PC-3 (cell line): ENCODE measurements around the gene USF2. TPM values are rescaled to one million over a fixed set of nuclear protein-coding genes. Genes with fewer than 3 reads are reported as not detected.

Source experiments
- ATAC-seq: fragments of 200-7000 bp; cut with Tn5 transposase; 2 replicates; pipeline ENCODE4 v1.9.1; 2020; ENCODE audit warnings: mild to moderate bottlenecking, moderate library complexity
- BruUV-seq: library from RNA; stranded (reverse); fragments of 400-500 nt; replicated peaks from 2 replicates; lab custom pipeline; 2021; lab: Mats Ljungman, UMichigan
- CTCF ChIA-PET: fragments of 300-600 bp; sonication (Branson Sonifier 250); formaldehyde crosslinking; loops from one replicate; lab custom pipeline; 2022; ENCODE audit warnings: antibody characterized with exemption; lab: Charles Lee
- POLR2A ChIA-PET: fragments of 300-600 bp; sonication (Branson Sonifier 250); formaldehyde crosslinking; loops from one replicate; lab custom pipeline; 2022; ENCODE audit warnings: antibody characterized with exemption; ENCODE audit not compliant: unreplicated experiment; lab: Charles Lee
- DNase-seq: peaks from one replicate; pipeline ENCODE4 v3.0.0-alpha.2; 2015
- H2AFZ ChIP-seq: fragments of 300-600 bp; sonication (generic); 2 replicates; pipeline ENCODE4 v1.6.0; 2016; ENCODE audit warnings: antibody characterized with exemption, low read length
- H3F3A ChIP-seq: fragments of 300-600 bp; sonication (generic); one replicate; pipeline ENCODE4 v1.6.0; 2017; ENCODE audit warnings: antibody characterized with exemption, low read length, control low read depth, mild to moderate bottlenecking; ENCODE audit not compliant: unreplicated experiment
- H3K27ac ChIP-seq: fragments of 300-600 bp; sonication (generic); 2 replicates; pipeline ENCODE4 v1.5.1; 2016; ENCODE audit warnings: mild to moderate bottlenecking, low read length
- H3K27me3 ChIP-seq: fragments of 300-600 bp; sonication (generic); 2 replicates; pipeline ENCODE4 v1.6.1; 2016; ENCODE audit warnings: low read length, mixed read lengths
- H3K36me3 ChIP-seq: fragments of 300-600 bp; sonication (generic); 2 replicates; pipeline ENCODE4 v1.6.1; 2016; ENCODE audit warnings: low read depth, mixed run types, low read length, mixed read lengths
- H3K4me1 ChIP-seq: fragments of 300-600 bp; sonication (generic); 2 replicates; pipeline ENCODE4 v1.5.1; 2016; ENCODE audit warnings: low read length; ENCODE audit not compliant: insufficient read depth
- H3K4me2 ChIP-seq: fragments of 300-600 bp; sonication (generic); 2 replicates; pipeline ENCODE4 v1.6.0; 2016; ENCODE audit warnings: low read length
- H3K4me3 ChIP-seq: fragments of 300-600 bp; sonication (generic); 2 replicates; pipeline ENCODE4 v1.5.1; 2016; ENCODE audit warnings: mild to moderate bottlenecking, low read length, mixed read lengths
- H3K79me2 ChIP-seq: fragments of 300-600 bp; sonication (generic); 2 replicates; pipeline ENCODE4 v1.6.1; 2017; ENCODE audit warnings: low read length, mixed read lengths
- H3K9ac ChIP-seq: fragments of 300-600 bp; sonication (generic); 2 replicates; pipeline ENCODE4 v1.6.0; 2016; ENCODE audit warnings: mild to moderate bottlenecking, low read length
- H3K9me2 ChIP-seq: fragments of 300-600 bp; sonication (generic); replicated peaks from 2 replicates; pipeline ENCODE4 v1.6.1; 2016; ENCODE audit warnings: mixed run types, low read length, mixed read lengths
- H3K9me3 ChIP-seq: fragments of 300-600 bp; sonication (generic); 2 replicates; pipeline ENCODE4 v1.6.1; 2016; ENCODE audit warnings: low read length, mixed read lengths
- H4K20me1 ChIP-seq: fragments of 300-600 bp; sonication (generic); 2 replicates; pipeline ENCODE4 v1.6.1; 2016; ENCODE audit warnings: low read length, mixed read lengths
- CTCF ChIP-seq: fragments of 300-600 bp; sonication (generic); conservative IDR thresholded peaks from 2 replicates; pipeline ENCODE4 v1.5.1; 2017; ENCODE audit warnings: antibody characterized with exemption, low read depth, mild to moderate bottlenecking, low read length
- EZH2 ChIP-seq: fragments of 300-600 bp; sonication (generic); IDR thresholded peaks from one replicate; pipeline ENCODE4 v1.6.1; 2017; ENCODE audit warnings: antibody characterized with exemption, mild to moderate bottlenecking, low read length; ENCODE audit not compliant: unreplicated experiment
- EZH2phosphoT487 ChIP-seq: fragments of 300-600 bp; sonication (generic); IDR thresholded peaks from 2 replicates; pipeline ENCODE4 v1.6.1; 2018; ENCODE audit warnings: mild to moderate bottlenecking, antibody characterized with exemption, low read length, borderline replicate concordance
- intact Hi-C: fragments of 100-400 bp; cut with micrococcal nuclease; formaldehyde crosslinking; loops from 2 replicates; pipeline ENCODE4 v1.9.0; 2023
- total RNA-seq: library from RNA; depleted of rRNA; stranded (reverse); fragments of >200 nt; gene quantifications from 2 replicates; pipeline ENCODE4 v1.2.3, GENCODE V29; 2014

USF2 gene
- total RNA-seq, 1 experiment from 2014 or later = 102 TPM

GRCh38 chr19:35287713-35288112 is 19.0 kb downstream of the USF2 start:
- H4K20me1 ChIP-seq = no peaks in the 10 kb centered on the region
- no peak overlapping the region for H3K4me3 ChIP-seq
- no peaks in the 10 kb centered on the region for H3K9me2 ChIP-seq
- no peaks in the 10 kb centered on the region for H3K79me2 ChIP-seq
- no peaks in the 10 kb centered on the region for H3K9me3 ChIP-seq
- CTCF ChIA-PET = no interaction called here
- no peak overlapping the region for H3K9ac ChIP-seq
- H3K4me1 ChIP-seq = peaks cover 7% of the 10 kb centered on the region; the same call in 1 of the 2 replicates
- no peaks in the 10 kb centered on the region for H3F3A ChIP-seq
- no peak overlapping the region for H2AFZ ChIP-seq
- POLR2A ChIA-PET = no interaction called here
- no peak for DNase-seq
- no peak for ATAC-seq
- TF ChIP-seq EZH2phosphoT487 = no peak
- TF ChIP-seq EZH2 = no peak
- no peak for TF ChIP-seq CTCF
- intact Hi-C loops = no loop called here
- no peaks in the 10 kb centered on the region for H3K27me3 ChIP-seq
- no TSS peak for BruUV-seq
- H3K36me3 ChIP-seq = no peaks in the 10 kb centered on the region
- H3K4me2 ChIP-seq = no peak overlapping the region
- no peak overlapping the region for H3K27ac ChIP-seq

- intact Hi-C loops = no loop called here
- Histone ChIP-seq H3K27me3 (peaks cover 3% of the 10 kb centered on the region; the same call in 1 of the 2 replicates), H3K9ac (no peak overlapping the region), H2AFZ (no peak overlapping the region), H3K79me2 (no peaks in the 10 kb centered on the region), H4K20me1 (no peaks in the 10 kb centered on the region), H3K36me3 (no peaks in the 10 kb centered on the region), H3K27ac (no peak overlapping the region), H3K9me3 (no peaks in the 10 kb centered on the region), H3F3A (no peaks in the 10 kb centered on the region), H3K4me1 (peaks cover 7% of the 10 kb centered on the region; the same call in 1 of the 2 replicates), H3K4me3 (no peak overlapping the region), H3K4me2 (no peak overlapping the region), H3K9me2 (no peaks in the 10 kb centered on the region)
- CTCF ChIA-PET = no interaction called here
- DNase-seq (no peak), ATAC-seq (no peak)
- BruUV-seq = no TSS peak
- TF ChIP-seq EZH2phosphoT487 (no peak), EZH2 (no peak), CTCF (no peak)
- POLR2A ChIA-PET = no interaction called here
Observed at GRCh38 chr19:35288331-35288730, 19.6 kb downstream of the USF2 start.

GRCh38 chr19:35288906-35289305 is 20.1 kb downstream of the USF2 start:
- BruUV-seq = no TSS peak
- CTCF ChIA-PET = no interaction called here
- TF ChIP-seq EZH2phosphoT487 (no peak), CTCF (no peak), EZH2 (no peak)

More at GRCh38 chr19:35288906-35289305, 20.1 kb downstream of the USF2 start:
- Histone ChIP-seq H3K27ac (no peak overlapping the region), H3K4me2 (no peak overlapping the region), H3F3A (no peaks in the 10 kb centered on the region), H3K36me3 (no peaks in the 10 kb centered on the region), H3K9ac (no peak overlapping the region), H3K4me1 (peaks cover 7% of the 10 kb centered on the region; the same call in 1 of the 2 replicates), H3K27me3 (peaks cover 3% of the 10 kb centered on the region; the same call in 1 of the 2 replicates), H2AFZ (no peak overlapping the region), H3K4me3 (no peak overlapping the region), H3K79me2 (no peaks in the 10 kb centered on the region), H4K20me1 (no peaks in the 10 kb centered on the region), H3K9me2 (no peaks in the 10 kb centered on the region), H3K9me3 (no peaks in the 10 kb centered on the region)
- no peak for DNase-seq
- intact Hi-C loops = no loop called here
- no peak for ATAC-seq
- POLR2A ChIA-PET = no interaction called here
